Fibroblast of upper back skin (primary cell): ENCODE measurements around the gene LCE3E.
"Not testable (repeated sequence)": the region's sequence is repeated elsewhere in the genome, so short reads cannot be mapped to it uniquely, and the experiment has no call there.

Experiments
- DNase-seq: peaks from one replicate; pipeline ENCODE4 v3.0.0-alpha.2; 2013

The LCE3E gene, protein sequence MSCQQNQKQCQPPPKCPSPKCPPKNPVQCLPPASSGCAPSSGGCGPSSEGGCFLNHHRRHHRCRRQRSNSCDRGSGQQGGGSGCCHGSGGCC

DNA sequence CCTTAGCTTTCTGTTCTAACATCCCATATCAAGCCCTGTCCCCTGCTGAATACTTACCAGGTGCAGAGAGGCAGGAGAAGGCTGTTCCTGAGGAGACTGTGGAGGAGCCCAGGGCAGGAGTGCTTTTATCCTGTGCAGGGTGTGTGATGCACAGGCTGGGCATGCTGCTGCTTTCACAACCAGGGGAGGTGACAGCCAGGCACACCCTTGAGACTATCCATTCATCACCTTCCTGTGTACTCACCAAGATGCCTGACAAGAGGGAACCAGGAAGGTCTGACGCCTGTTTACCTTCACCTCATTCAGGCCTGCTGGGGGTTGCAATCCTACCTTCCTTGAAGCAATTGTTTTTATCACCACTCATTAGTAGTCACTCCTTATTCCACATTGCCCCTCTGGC is at the start of gene LCE3E:
LCE3E (minus strand) TSS at position 100 of the 400 bp plus-strand sequence. CDS start 572 bp downstream, outside the sequence.
- no peak for DNase-seq

DNA sequence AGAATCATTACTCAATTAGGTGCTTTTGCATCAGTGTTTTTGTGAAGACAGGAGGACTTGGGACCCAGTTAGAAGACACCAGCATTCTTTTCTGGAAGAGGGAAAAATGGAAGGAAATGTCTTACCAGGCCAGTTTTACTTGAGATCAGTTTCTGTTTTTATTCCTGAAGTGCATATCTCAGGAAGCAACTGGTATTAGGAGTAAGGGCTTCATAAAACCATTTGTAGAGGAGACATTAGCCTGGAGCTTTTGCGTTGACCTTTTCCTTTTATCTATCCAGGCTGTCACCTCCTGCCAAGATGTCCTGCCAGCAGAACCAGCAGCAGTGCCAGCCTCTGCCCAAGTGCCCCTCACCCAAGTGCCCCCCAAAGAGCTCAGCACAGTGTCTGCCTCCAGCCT is 46.9 kb upstream of the LCE3E start, which contains the start of gene LCE3B:
LCE3B (plus strand) TSS at position 301 of the 400 bp plus-strand sequence; CDS start at position 301, 0 bp downstream.
- no peak for DNase-seq

DNA sequence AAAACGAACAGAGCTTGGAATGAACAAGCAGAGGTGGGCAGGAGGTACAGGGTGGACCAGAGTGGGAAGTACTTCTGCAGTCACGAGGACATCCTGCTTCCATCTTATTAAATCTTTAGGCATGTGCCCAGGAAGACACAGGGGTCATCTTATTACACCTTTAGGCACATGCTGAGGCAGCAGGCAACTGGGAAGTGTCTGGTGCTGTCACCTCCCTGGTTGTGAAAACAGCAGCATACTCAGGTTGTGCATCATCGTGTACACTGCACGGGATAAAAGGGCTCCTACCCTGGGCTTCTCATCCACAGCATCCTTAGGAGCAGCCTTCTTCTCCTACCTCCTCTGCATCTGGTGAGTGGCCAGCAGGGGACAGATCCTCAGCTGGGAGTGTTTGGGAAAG is 33.4 kb upstream of the LCE3E start, which contains the start of gene LCE3C:
LCE3C (plus strand) TSS at position 301 of the 400 bp plus-strand sequence. CDS start 498 bp downstream, outside the sequence.
- no peak for DNase-seq

DNA sequence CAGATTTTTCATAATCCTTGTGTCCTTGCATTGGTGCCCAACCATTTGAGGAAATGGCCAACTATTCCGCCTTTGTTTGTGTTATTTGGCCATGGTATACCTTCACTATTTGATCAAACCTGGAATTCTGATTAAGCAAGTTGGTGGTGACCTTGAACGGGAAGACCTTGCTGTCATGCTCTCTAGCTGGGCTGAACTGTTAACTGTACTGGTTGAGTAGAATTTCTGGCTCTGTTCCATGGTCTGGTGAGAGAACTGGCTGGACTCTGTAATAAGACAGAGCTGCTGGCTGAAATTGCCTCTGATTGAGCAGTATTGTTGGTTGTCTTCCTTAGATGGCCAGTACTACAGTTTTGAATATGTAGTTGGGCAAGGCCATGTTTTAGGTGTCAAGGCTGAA is 30.4 kb upstream of the LCE3E start:
- DNase-seq: no peak

DNA sequence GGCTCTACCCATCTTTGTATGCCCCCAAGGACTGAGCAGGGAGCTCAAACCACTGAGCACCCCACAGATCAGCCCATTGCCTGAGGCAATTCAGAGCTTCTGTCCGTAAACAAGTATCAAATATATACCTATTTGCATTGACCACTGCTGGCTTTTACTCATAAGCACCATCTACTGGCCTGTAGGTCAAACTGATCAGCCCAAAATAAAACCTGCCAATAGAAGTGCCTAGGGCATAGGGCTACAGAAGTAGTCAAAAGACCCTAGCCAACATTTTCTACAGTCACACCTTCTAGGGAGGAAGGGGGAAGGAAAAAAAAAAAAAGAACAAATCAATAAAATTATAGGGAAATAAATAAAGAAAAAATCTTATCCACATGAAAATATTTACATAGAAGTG is 19.0 kb upstream of the LCE3E start:
- DNase-seq: no peak

DNA sequence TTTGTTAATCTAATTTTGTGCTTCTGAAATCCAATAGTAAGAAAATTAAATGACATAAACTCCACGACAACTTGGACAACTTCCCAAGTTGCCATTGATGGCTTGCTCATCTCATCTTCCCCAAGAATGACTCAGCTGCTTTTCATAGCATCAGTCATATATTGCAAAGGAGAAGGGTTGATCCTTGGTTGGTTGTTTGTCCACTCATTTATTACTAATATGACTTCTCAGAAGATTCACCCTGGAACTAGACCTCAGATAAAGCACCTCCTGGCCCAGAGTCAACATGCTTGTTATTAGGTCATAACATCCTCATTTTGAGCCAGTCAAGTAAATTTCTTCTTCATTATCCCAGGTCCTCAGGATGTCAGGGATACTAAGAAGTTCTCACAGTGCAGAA is 16.1 kb upstream of the LCE3E start:
- DNase-seq: no peak

DNA sequence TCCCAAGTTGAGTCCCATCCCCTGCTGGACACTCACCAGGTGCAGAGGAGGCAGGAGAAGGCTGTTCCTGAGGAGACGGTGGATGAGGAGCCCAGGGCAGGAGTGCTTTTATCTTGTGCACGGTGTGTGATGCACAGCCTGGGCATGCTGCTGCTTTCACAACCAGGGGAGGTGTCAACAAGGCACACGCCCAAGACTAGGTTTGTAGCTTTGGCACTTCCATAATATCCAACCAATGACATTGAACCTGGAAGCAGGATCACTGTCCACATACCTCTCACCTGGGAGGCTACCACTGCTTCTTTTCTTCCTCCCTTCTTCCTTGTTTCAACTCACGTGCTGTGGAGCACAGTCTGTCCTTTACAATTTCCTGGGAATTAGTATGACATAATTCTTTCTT is 13.9 kb upstream of the LCE3E start, which contains the start of gene LCE3D:
LCE3D (minus strand) TSS at position 84 of the 400 bp plus-strand sequence. CDS start 580 bp downstream, outside the sequence.
- DNase-seq: no peak

DNA sequence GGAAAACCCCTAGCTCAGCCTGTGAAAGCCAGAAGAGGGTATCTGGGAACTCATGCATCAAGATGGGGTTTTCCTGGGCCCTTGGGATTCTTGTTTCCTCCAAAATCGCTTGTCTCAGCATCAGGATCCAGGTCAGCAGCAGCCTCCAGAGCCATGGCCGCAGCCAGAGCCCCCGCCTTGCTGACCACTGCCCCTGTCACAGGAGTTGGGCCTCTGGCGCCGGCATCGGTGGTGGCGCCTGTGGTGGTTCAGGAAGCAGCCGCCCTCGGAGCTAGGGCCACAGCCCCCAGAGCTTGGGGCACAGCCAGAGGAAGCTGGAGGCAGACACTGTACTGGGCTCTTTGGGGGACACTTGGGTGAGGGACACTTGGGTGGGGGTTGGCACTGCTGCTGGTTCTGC is 12.9 kb upstream of the LCE3E start:
- not testable (repeated sequence) for DNase-seq

DNA sequence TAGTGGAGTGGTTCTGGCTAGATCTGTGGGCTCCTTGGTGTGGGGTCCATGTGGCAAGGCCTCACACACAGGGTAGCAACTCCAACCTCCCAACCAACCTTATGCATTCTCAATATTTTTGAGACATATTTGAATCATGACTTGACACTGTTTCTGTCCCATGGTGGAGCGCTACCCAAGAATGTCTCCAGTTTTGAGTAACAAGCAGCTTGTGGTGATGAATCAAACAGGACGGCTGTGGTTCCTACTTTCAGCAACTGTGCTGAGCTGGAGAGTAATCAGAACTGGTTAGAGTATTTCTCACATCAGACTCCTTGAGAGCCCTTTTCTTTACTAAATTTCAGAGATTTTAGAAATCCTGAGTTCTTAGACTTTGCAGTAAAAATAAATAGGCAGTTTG is 10.6 kb upstream of the LCE3E start:
- no peak for DNase-seq

DNA sequence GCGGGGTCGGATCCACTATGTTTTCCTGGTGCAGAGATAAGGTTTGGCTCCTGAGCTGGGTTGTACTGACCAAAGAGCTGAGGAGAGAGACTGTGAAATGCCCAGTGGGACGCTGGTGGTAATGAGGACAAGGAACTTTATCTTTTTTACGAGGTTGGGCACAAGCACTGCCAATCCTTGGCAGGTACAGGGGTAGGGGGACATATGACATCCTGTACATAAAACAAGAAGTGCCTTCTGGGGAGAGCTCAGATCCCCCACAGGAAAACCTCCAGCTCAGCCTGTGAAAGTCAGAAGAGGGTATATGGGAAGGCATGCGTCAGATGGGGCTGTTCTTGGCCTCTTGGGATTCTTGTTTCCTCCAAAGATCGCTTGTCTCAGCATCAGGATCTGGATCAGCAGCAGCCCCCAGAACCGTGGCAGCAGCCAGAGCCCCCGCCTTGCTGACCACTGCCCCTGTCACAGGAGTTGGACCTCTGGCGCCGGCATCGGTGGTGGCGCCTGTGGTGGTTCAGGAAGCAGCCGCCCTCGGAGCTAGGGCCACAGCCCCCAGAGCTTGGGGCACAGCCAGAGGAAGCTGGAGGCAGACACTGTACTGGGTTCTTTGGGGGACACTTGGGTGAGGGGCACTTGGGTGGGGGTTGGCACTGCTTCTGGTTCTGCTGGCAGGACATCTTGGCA is 905 bp downstream of the LCE3E start:
- DNase-seq: no peak

DNA sequence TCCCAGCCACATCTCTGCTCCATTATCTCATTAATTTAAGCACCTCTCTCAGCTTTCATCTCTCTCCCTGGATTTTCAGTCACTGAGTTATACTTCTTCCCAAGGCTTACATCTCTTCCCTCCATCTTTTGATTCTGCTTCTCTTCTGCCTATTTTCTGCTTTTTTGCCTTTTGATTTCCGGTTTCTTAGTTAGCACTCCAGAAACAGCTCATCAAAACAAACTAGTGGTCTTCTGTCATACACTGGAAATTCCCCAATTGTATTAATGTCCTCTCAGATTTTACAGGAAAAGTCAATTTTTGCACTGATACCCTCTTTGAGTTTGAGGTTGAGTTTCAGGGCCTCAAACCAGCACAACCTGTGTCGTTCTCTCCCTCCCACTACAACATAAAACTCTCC is 1.5 kb downstream of the LCE3E start:
- DNase-seq: no peak

DNA sequence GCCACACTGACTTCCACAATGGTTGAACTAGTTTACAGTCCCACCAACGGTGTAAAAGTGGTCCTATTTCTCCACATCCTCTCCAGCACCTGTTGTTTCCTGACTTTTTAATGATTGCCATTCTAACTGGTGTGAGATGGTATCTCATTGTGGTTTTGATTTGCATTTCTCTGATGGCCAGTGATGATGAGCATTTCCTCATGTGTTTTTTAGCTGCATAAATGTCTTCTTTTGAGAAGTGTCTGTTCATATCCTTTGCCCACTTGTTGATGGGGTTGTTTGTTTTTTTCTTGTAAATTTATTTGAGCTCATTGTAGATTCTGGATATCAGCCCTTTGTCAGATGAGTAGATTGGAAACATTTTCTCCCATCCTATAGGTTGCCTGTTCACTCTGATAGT is 18.2 kb downstream of the LCE3E start:
- DNase-seq: not testable (repeated sequence)

DNA sequence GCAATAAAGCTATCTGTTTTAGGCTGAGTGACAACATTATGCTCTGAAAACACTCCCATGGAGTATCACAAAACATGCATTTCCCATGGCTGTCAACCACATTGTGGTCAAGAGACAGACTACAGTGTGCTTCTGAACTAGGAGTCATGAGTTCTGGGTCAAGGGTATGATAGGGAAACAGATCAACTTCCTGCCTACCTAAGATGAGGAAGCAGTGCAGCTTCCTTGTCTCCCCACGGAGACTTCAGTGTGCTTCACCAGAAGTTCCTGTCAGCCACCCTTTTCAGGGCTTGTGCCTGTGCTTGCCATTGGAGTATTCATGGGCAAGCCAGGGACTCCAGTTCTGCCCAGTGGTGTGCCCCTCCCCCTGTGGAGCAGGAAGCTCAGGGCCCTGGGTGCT is 19.9 kb downstream of the LCE3E start:
- DNase-seq: no peak

DNA sequence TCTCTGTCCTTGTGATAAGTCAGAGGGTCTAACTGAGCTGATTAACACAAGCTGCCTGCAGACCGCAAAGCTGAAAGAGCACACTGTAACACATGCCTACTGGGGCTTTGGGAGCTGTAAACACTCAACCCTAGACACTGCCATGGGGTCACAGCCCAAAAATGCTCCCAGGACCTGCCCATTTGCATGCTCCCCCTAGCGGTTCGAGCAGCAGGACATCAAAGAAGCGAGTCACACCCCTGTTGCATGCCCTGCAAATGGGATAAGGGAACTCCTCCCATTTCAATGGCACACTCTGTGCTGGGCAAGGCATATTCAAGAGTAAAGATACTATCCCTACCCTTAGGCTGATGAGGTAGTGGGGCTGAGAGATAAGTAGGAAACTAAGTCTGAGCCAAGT is 22.8 kb downstream of the LCE3E start:
- no peak for DNase-seq

DNA sequence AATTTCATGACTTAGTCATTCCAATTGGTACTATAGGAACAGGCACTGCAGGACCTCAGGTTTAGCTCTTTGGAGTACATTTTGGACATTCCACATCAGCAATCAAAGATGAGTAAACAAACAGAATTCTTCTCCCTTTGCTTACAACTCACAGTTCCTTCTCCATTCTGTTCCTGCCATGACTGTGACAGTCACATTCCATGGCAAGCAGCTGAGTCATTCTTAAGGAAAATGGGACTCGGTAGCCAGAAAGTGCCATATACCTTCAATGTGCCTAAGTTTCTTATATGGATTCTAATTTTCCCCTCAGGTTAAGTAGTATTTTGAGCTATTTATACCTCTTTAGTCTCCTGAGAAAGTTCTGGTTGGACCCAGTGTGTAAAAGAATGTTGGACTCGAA is 26.7 kb downstream of the LCE3E start:
- no peak for DNase-seq

DNA sequence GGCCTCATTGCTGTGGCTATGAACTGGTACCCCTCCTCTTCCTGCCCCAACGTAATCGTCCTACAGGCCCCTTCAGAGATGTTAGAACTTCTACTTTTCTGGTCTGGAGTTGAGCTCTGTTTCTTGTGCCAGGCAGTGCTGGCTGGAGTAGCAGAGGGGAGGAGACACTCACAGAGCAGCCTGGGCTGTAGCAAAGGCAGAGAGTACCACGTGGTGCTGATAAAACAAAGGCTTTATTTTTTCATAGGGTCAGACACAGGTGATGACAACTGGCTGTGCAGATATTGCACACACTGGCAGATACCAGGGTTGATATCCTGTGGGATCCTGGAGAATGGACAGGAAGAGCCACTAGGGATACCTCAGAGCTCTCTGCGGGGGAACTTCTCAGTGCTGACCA is 29.1 kb downstream of the LCE3E start:
- no peak for DNase-seq

DNA sequence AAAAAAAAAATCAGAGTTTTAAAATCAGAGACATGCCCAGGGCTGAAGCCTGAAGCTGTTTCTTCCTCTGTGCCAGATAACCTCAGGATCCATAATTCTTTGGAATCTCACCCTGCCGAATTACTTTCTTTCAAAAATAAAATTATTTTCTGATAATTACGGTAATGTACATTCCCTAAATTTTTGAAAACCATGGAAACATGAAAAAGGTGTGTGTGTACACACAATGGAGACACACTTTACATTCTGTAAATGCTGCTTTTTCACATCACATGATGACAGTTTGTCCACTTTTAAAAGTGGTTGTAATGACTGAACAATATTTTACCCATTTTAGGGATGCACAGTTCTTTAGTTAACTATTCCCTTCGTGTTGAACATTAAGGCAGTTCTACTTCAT is 30.8 kb downstream of the LCE3E start:
- no peak for DNase-seq

DNA sequence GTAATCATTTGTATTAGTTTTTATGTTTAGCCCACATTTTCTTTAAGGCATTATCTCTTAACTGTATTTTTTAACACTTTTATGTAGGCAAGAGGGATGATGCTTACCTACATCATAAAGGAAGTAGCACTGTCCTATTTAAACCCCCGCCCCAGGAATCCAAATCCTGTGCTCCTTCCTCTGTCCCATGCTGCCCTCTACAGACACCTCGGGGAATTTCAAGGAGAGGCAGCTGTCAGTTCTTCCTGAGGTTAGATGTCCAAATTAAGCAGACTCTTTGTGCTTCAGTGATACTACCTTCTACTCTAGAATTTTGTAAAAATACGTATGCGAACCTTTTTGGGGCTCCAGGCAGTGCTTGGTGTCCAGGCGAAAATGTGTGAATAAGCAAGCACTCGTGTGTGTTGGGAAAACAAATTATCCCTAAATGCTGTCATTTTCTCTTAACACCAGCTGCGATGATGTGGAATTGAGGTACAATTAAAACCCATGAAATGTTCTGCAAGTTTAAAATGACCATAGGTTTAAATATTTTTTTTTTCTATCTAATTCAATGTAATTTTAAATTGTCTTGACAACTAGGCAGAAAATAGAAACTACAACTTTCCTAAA is 33.1 kb downstream of the LCE3E start:
- peak; percentile 5 for DNase-seq

DNA sequence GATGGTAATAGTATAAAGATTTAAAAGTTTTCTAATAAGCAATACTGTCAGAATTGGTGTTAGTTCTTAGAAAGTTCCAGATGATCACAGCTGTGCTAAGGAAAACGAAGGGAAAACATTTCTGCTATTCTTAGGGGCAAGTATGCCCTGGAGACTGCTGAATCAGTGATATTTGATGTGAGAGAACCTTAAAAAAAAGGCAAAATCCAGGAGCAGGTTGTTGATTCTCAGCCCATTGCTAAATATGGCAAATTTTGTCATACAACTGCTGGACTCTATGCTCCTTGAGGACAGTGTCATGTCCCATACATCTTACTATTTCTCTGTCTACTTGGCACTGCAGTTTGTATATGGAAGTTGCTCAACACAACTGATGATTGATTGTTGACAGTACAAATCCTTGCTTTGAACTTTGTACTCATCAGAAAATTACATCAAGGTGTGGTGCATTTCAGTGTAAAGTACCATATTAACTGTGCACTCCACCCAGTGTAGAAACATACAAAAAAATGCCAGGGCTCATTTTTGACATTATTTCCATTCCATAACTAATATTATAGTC is 41.4 kb downstream of the LCE3E start:
- DNase-seq: no peak

DNA sequence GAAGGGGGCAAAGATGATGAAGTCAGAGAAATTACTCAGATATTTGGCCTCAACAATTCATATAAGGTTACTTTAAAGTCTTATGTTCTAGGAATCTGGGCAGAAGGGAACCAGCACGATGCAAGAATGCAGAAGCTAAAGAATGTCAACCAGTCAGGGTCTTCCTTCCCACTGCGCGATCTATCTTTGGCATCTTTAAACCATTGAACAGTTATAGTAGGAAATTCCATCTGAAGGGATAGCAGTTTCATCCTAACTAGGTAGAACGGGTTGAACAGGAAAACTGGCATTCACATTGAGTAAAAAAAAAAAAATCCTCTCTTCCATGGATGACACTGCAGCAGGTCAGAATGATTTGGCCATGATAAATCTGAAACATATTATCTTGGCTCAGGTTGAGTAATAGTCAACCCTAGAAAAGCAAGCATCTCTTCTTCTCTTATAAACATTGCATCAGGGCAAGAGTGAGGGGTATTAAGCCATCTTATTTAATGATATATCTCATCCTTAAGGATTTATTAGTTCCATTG is 46.0 kb downstream of the LCE3E start:
- DNase-seq: no peak

DNA sequence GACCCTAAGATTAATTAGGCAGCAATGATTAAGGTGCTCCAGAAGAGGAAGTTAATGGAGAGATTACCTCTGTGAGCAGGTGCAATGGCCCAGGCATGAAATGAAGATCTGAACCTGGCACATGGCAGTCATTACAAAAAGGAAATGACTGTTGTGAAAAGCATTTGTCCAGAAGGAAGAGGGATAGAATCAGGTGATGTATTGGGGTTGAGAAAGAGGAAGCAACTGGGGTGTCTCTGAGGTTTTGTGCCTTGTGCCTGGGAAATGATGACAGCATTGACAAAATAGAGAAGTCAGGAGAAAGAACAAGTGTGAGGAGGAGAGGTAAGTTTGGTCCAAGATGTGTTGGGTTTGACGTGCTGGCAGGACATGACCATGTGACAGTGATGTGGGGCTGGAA is 46.7 kb downstream of the LCE3E start:
- no peak for DNase-seq

DNA sequence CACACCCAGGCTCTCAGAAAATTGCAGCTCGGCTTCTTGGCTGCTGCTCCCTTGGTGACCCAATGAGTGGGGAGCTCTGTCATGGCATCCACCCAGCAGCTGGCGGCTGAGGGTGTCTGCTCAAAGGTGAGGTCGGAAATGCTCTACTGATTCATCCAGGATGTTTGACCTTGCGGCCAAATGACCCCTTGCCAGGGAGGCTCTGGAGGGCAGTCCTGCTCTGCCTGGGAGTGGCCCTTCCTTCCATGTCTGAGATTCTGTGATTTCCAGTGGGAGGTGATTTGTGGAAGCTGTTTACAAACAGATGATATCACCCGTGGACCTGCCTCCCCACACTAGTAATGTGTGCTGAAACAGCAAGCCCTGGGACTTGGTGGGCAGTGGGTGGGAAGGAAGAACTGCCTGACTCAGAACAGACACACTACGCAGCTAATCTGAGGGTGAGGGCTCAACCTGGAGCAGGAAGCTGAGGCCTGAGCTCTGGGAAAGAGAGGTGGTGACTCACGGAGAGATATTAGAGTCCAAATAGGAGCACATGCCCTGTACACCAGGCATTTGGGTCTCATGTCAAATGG is 49.3 kb downstream of the LCE3E start:
- no peak for DNase-seq

DNA sequence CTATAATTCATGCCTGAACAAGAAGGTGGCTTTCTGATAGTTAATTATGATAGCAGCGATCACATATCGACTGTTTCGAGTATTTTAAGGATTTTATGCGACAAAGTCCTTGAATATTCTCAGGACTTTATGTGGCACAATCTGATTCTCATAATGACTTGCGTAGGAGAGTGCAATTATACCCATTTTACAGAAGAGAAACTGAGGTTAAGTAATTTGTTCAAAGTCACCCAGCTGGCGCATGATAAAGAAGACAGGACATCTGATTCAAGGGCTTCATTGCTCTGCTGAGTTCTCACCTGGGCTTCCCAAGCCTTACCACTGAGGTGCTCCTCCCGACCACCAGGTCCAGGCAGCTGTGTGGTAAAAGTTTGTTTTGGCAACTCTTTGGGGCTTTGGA is 50.5 kb downstream of the LCE3E start:
- no peak for DNase-seq
